GM23338 (cell line): ENCODE data around the gene PAX9. TPM values are rescaled to one million over a fixed set of nuclear protein-coding genes. Genes with fewer than 3 reads are reported as not detected.
A peak's percentile ranks its signal among the peaks of the same experiment; 100 is the strongest.

Source experiments
- ATAC-seq: fragments of 200-7000 bp; cut with Tn5 transposase; 3 replicates; pipeline ENCODE4 v1.9.1; 2020
- DNase-seq: peaks from one replicate; pipeline ENCODE4 v3.0.0-alpha.2; 2015; ENCODE audit warnings: low spot score
- H2AFZ ChIP-seq: fragments of 200-600 bp; sonication (generic); 2 replicates; pipeline ENCODE4 v1.8.0; 2016; ENCODE audit warnings: antibody characterized with exemption, mild to moderate bottlenecking, moderate library complexity
- H3F3A ChIP-seq: fragments of 200-600 bp; sonication (generic); replicated peaks from 2 replicates; pipeline ENCODE4 v1.8.0; 2017; ENCODE audit warnings: antibody characterized with exemption, mixed run types, low read depth
- H3K27ac ChIP-seq: fragments of 200-600 bp; sonication (generic); 2 replicates; pipeline ENCODE4 v1.6.1; 2016; ENCODE audit warnings: low read depth
- H3K27me3 ChIP-seq: fragments of 200-600 bp; sonication (generic); 2 replicates; pipeline ENCODE4 v1.8.0; 2016; ENCODE audit warnings: mild to moderate bottlenecking, mixed run types, moderate library complexity; ENCODE audit not compliant: insufficient read depth
- H3K36me3 ChIP-seq: fragments of 200-600 bp; sonication (generic); 2 replicates; pipeline ENCODE4 v1.8.0; 2016; ENCODE audit warnings: mild to moderate bottlenecking; ENCODE audit not compliant: insufficient read depth
- H3K4me1 ChIP-seq: fragments of 200-600 bp; sonication (generic); 2 replicates; pipeline ENCODE4 v1.8.0; 2016; ENCODE audit warnings: mild to moderate bottlenecking, moderate library complexity; ENCODE audit not compliant: insufficient read depth
- H3K4me2 ChIP-seq: fragments of 200-600 bp; sonication (generic); 2 replicates; pipeline ENCODE4 v1.7.1; 2017; ENCODE audit warnings: mixed run types
- H3K4me3 ChIP-seq: fragments of 200-600 bp; sonication (generic); 2 replicates; pipeline ENCODE4 v1.6.1; 2016; ENCODE audit warnings: mixed run types
- H3K79me2 ChIP-seq: fragments of 200-600 bp; sonication (generic); replicated peaks from 2 replicates; pipeline ENCODE4 v1.8.0; 2017; ENCODE audit warnings: mild to moderate bottlenecking; ENCODE audit not compliant: insufficient read depth
- H3K9me2 ChIP-seq: fragments of 200-600 bp; sonication (generic); 2 replicates; pipeline ENCODE4 v1.8.0; 2017; ENCODE audit not compliant: insufficient read depth
- H4K20me1 ChIP-seq: fragments of 200-600 bp; sonication (generic); replicated peaks from 2 replicates; pipeline ENCODE4 v1.8.0; 2017; ENCODE audit warnings: mild to moderate bottlenecking; ENCODE audit not compliant: insufficient read depth
- H3K27ac Mint-ChIP-seq: 2 replicates; pipeline ENCODE4 v1.8.0; 2020; ENCODE audit warnings: inconsistent platforms, mild to moderate bottlenecking, moderate library complexity, mixed read lengths
- H3K27me3 Mint-ChIP-seq: 3 replicates; pipeline ENCODE4 v1.8.0; 2022; ENCODE audit warnings: low read depth, mild to moderate bottlenecking, moderate library complexity, mixed read lengths, inconsistent platforms; ENCODE audit not compliant: insufficient read depth, poor library complexity
- H3K36me3 Mint-ChIP-seq: 3 replicates; pipeline ENCODE4 v1.8.0; 2021; ENCODE audit warnings: low read depth, mild to moderate bottlenecking, inconsistent platforms, moderate library complexity, mixed read lengths
- H3K4me1 Mint-ChIP-seq: 3 replicates; pipeline ENCODE4 v1.8.0; 2020; ENCODE audit warnings: mild to moderate bottlenecking, inconsistent platforms, mixed read lengths
- H3K4me3 Mint-ChIP-seq: 3 replicates; pipeline ENCODE4 v1.8.0; 2021; ENCODE audit warnings: moderate library complexity, mild to moderate bottlenecking, inconsistent platforms, mixed read lengths
- H3K9me3 Mint-ChIP-seq: 3 replicates; pipeline ENCODE4 v1.8.0; 2020; ENCODE audit warnings: moderate library complexity, mild to moderate bottlenecking, inconsistent platforms, mixed read lengths
- CTCF ChIP-seq, 2 experiments: fragments of 200-600 bp in 1 of 2; sonication (generic) in 1 of 2; conservative IDR thresholded peaks; 2 replicates each; pipeline versions ENCODE4 v1.5.1 to v1.6.1; 2016 to 2017; ENCODE audit warnings: antibody characterized with exemption in 2 of 2, low read depth in 2 of 2, mild to moderate bottlenecking in 2 of 2, moderate library complexity in 1 of 2
- EZH2 ChIP-seq: fragments of 200-600 bp; sonication (generic); IDR thresholded peaks from one replicate; pipeline ENCODE4 v1.8.0; 2017; ENCODE audit warnings: antibody characterized with exemption, mild to moderate bottlenecking, low read depth; ENCODE audit not compliant: unreplicated experiment
- EZH2phosphoT487 ChIP-seq: fragments of 200-600 bp; sonication (generic); IDR thresholded peaks from one replicate; pipeline ENCODE4 v1.8.1; 2018; ENCODE audit warnings: antibody characterized with exemption; ENCODE audit not compliant: unreplicated experiment
- JUNB ChIP-seq: IDR thresholded peaks from one replicate; pipeline ENCODE4 v1.6.1; 2016; ENCODE audit warnings: antibody characterized with exemption; ENCODE audit not compliant: unreplicated experiment
- NANOG ChIP-seq: IDR thresholded peaks from 2 replicates; pipeline ENCODE4 v1.6.1; 2016; ENCODE audit warnings: antibody characterized with exemption, borderline replicate concordance
- REST ChIP-seq: IDR thresholded peaks from one replicate; pipeline ENCODE4 v1.6.1; 2018; ENCODE audit warnings: antibody characterized with exemption; ENCODE audit not compliant: unreplicated experiment
- STAT1 ChIP-seq: IDR thresholded peaks from one replicate; pipeline ENCODE4 v1.6.1; 2016; ENCODE audit warnings: antibody characterized with exemption; ENCODE audit not compliant: unreplicated experiment
- polyA plus RNA-seq: library from polyadenylated mRNA; unstranded; fragments of >200 nt; fragmentation: Nextera tagmentation; extraction: Ambion mirVana; gene quantifications from 2 replicates; pipeline ENCODE4 v1.2.1, GENCODE V29; 2016
- total RNA-seq: library from RNA; depleted of rRNA; stranded (reverse); fragments of >200 nt; shearing (Covaris generic); gene quantifications from 2 replicates; pipeline ENCODE4 v1.2.3, GENCODE V29; 2014

The PAX9 gene
- total and polyA plus RNA-seq, 2 experiments from 2014 or later: 0.74 TPM; not detected in 1

DNA sequence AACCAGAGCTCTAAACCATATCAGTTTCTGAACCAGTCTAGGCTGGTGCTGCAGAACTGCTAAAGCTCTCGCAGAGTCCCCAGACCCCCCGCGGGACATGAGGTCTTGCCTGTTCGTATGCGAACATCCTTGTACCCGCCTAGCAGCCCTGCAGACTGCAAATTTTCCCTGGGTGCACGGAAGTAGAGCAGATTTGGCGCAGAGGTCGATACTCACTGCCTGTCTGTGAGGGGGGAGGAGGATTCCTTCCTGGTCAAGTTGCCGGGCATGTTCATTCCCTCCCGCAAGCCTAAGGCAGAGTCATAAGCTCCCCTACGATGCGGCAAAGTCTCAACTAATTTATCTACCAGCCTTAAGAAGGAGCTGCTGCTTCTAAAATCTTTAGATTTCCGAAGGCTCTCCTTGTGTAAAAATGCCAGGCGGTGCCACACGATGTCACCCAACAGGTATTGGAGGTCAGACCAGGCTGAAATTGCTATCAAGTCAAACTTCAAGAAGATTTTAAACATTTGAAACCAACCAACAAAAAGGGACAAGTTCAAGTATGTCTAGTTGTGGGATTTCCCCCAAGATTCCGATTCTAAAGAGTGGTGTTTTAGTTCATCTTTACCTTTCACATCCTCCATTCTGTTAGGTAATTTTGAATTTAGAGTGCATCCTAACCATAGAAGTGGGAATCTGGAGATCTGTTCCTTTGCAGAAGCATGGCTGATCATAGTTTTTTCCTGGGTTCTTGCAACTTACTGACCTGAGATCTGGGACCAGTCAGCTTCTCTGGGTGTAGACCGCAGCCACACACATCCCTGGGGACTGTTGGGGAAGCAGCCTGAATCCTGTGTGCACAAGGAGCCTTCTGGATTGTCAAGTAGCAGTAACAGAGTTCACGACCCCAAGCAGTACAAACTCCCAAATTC lies 1.6 kb upstream of the PAX9 start:
- peaks cover 100% of the 10 kb centered on the region for H3K27me3 Mint-ChIP-seq
- peak overlapping the region; percentile 54; the same call in 1 of the 3 replicates for H3K4me3 Mint-ChIP-seq
- Histone ChIP-seq H2AFZ (no peak overlapping the region), H3K79me2 (no peaks in the 10 kb centered on the region), H3K9me2 (no peaks in the 10 kb centered on the region), H3K27me3 (peaks cover 96% of the 10 kb centered on the region), H3F3A (peaks cover 43% of the 10 kb centered on the region), H4K20me1 (peaks cover 47% of the 10 kb centered on the region), H3K36me3 (no peaks in the 10 kb centered on the region), H3K27ac (no peak overlapping the region), H3K4me2 (peak overlapping the region; percentile 26; the same call in 1 of the 2 replicates), H3K4me3 (no peak overlapping the region), H3K4me1 (peaks cover 64% of the 10 kb centered on the region)
- no peak for ATAC-seq
- H3K27ac Mint-ChIP-seq: no peak overlapping the region
- peak; percentile 62 for DNase-seq
- H3K4me1 Mint-ChIP-seq: peaks cover 63% of the 10 kb centered on the region
- no peaks in the 10 kb centered on the region; the same call in 2 of the 3 replicates for H3K36me3 Mint-ChIP-seq
- TF ChIP-seq EZH2 (peak; percentile 91), EZH2phosphoT487 (peak; percentile 63), NANOG (no peak)
- H3K9me3 Mint-ChIP-seq: no peaks in the 10 kb centered on the region; the same call in 2 of the 3 replicates

DNA sequence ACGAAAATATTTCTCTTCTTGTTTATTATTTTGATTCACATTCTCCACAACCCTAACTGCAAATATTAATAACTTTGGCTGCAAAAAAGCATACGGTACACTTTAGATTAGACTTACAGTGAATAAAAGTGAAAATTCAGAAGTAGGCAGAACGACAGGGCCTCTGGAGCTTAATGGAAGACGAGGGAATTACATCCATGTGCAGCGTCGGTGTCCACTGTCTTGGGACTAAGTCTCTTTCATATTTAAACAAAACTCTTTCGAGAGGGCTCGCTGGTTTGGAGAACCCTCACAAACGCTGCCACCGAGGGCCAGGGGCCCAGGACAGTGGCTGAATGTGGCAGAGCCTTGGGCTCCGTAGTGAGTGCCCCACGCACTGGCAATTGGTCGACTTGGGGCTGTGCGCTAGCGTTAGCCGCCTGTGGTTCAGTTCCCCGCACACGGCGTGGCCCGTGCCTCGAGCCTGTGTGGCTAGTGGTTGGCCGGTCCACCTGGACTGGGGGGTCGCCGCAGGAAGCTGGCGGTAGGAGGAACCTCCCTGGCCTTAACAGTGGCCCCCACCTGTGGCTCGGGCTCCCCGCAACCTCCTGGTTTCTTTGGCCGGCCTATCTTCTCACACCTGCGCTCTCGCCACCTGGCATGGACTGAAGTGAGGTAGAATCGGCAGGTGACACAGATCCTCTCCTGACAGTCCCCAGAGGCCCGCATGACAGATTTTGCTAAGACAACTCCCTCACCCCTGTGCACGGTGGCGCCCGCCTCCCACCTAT lies 739 bp upstream of the PAX9 start:
- Histone ChIP-seq H3K27ac (no peak overlapping the region), H2AFZ (no peak overlapping the region), H3K79me2 (no peaks in the 10 kb centered on the region), H3F3A (peaks cover 38% of the 10 kb centered on the region), H3K9me2 (no peaks in the 10 kb centered on the region), H3K27me3 (peaks cover 96% of the 10 kb centered on the region), H4K20me1 (peaks cover 42% of the 10 kb centered on the region), H3K4me1 (peaks cover 59% of the 10 kb centered on the region), H3K4me3 (peak overlapping the region; percentile 56), H3K4me2 (peak overlapping the region; percentile 92), H3K36me3 (no peaks in the 10 kb centered on the region)
- no peak for TF ChIP-seq JUNB
- TF ChIP-seq EZH2: peak; percentile 92
- TF ChIP-seq CTCF (conservative IDR thresholded peaks at IDR 0.05; ENCODE audit: low read depth in 2 of 2): 0 out of 4 replicates have a peak, but pooled peaks of 1 of the 2 experiments have one; percentile 16
- TF ChIP-seq EZH2phosphoT487: peak; percentile 54
- peaks cover 100% of the 10 kb centered on the region for H3K27me3 Mint-ChIP-seq
- H3K4me1 Mint-ChIP-seq: peaks cover 55% of the 10 kb centered on the region
- H3K27ac Mint-ChIP-seq: no peak overlapping the region
- no peaks in the 10 kb centered on the region; the same call in 2 of the 3 replicates for H3K9me3 Mint-ChIP-seq
- ATAC-seq: no peak
- DNase-seq: peak; percentile 37
- H3K4me3 Mint-ChIP-seq: peak overlapping the region; percentile 72
- H3K36me3 Mint-ChIP-seq: no peaks in the 10 kb centered on the region; the same call in 2 of the 3 replicates

GRCh38 chr14:36662258-36662542 lies 540 bp downstream of the PAX9 start:
- Mint-ChIP-seq H3K4me3 (peak overlapping the region; percentile 72), H3K4me1 (peaks cover 53% of the 10 kb centered on the region), H3K27me3 (peaks cover 99% of the 10 kb centered on the region), H3K9me3 (no peaks in the 10 kb centered on the region; the same call in 2 of the 3 replicates), H3K27ac (no peak overlapping the region), H3K36me3 (no peaks in the 10 kb centered on the region; the same call in 2 of the 3 replicates)
- Histone ChIP-seq H3K9me2 (no peaks in the 10 kb centered on the region), H3K4me2 (peak overlapping the region; percentile 92), H3K79me2 (no peaks in the 10 kb centered on the region), H3F3A (peaks cover 38% of the 10 kb centered on the region), H3K4me3 (peak overlapping the region; percentile 56), H3K36me3 (no peaks in the 10 kb centered on the region), H4K20me1 (peaks cover 35% of the 10 kb centered on the region), H3K27ac (no peak overlapping the region), H3K4me1 (peaks cover 56% of the 10 kb centered on the region), H3K27me3 (peaks cover 96% of the 10 kb centered on the region), H2AFZ (peak overlapping the region; percentile 89)
- no peak for ATAC-seq
- no peak for DNase-seq
- TF ChIP-seq REST: no peak
- no peak for TF ChIP-seq STAT1
- TF ChIP-seq JUNB: no peak
